ENCODE results near the gene PDLIM1. TPM values are rescaled to one million over a fixed set of nuclear protein-coding genes. Genes with fewer than 3 reads are reported as not detected.

Gene PDLIM1
- total RNA-seq, 1 experiment from 2014 or later: 202 TPM

- Histone ChIP-seq H3F3A (ENCODE audit: insufficient read depth, low read depth) (peaks cover 14% of the 10 kb centered on the region; the same call in 1 of the 2 replicates), H3K4me3 (no peak overlapping the region), H2AFZ (no peak overlapping the region), H3K9me2 (ENCODE audit: insufficient read depth) (no peaks in the 10 kb centered on the region), H3K36me3 (ENCODE audit: low read depth) (no peaks in the 10 kb centered on the region; the same call in 1 of the 2 replicates), H3K27ac (no peak overlapping the region), H3K79me2 (ENCODE audit: low read depth) (peaks cover 90% of the 10 kb centered on the region), H4K20me1 (ENCODE audit: insufficient read depth) (no peaks in the 10 kb centered on the region), H3K4me1 (replicated peaks; ENCODE audit: insufficient read depth) (peaks cover 15% of the 10 kb centered on the region), H3K27me3 (ENCODE audit: insufficient read depth, low read depth) (no peaks in the 10 kb centered on the region), H3K4me2 (no peak overlapping the region), H3K9me3 (ENCODE audit: insufficient read depth, low read depth) (no peaks in the 10 kb centered on the region)
- POLR2A ChIA-PET (ENCODE audit: unreplicated experiment): interaction anchor here (0.7 kb wide), 1 partner anchor 11 kb away, joined by 3 read pairs; no protein-coding TSS in a partner anchor
- no peak for TF ChIP-seq CTCF (conservative IDR thresholded peaks at IDR 0.05)
- no peak for TF ChIP-seq EZH2 (IDR thresholded peaks at IDR 0.05; ENCODE audit: low read depth)
- intact Hi-C loops (cut with micrococcal nuclease; ENCODE audit: unreplicated experiment): no loop called here
- CTCF ChIA-PET: no interaction called here
- BruUV-seq (replicated peaks): no TSS peak
- DNase-seq: no peak
These were observed 12.5 kb downstream of the PDLIM1 start for GRCh38 chr10:95278061-95278988.

- intact Hi-C loops (cut with micrococcal nuclease; ENCODE audit: unreplicated experiment): no loop called here
- CTCF ChIA-PET: no interaction called here
These were observed 13.2 kb downstream of the PDLIM1 start for GRCh38 chr10:95277614-95278013.

GRCh38 chr10:95277201-95277570 is 13.6 kb downstream of the PDLIM1 start:
- no peak for TF ChIP-seq CTCF (conservative IDR thresholded peaks at IDR 0.05)
- no peak for TF ChIP-seq EZH2 (IDR thresholded peaks at IDR 0.05; ENCODE audit: low read depth)
- Histone ChIP-seq H3K79me2 (ENCODE audit: low read depth) (peaks cover 88% of the 10 kb centered on the region), H3K27ac (no peak overlapping the region), H3K4me2 (no peak overlapping the region), H2AFZ (no peak overlapping the region), H3K9me2 (ENCODE audit: insufficient read depth) (no peaks in the 10 kb centered on the region), H3K4me3 (no peak overlapping the region), H3K9me3 (ENCODE audit: insufficient read depth, low read depth) (no peaks in the 10 kb centered on the region), H4K20me1 (ENCODE audit: insufficient read depth) (no peaks in the 10 kb centered on the region), H3K36me3 (ENCODE audit: low read depth) (no peaks in the 10 kb centered on the region; the same call in 1 of the 2 replicates), H3F3A (ENCODE audit: insufficient read depth, low read depth) (peaks cover 14% of the 10 kb centered on the region; the same call in 1 of the 2 replicates), H3K4me1 (replicated peaks; ENCODE audit: insufficient read depth) (peaks cover 22% of the 10 kb centered on the region), H3K27me3 (ENCODE audit: insufficient read depth, low read depth) (no peaks in the 10 kb centered on the region)
- intact Hi-C loops (cut with micrococcal nuclease; ENCODE audit: unreplicated experiment): no loop called here
- no peak for DNase-seq
- ChIA-PET CTCF (no interaction called here), POLR2A (ENCODE audit: unreplicated experiment) (no interaction called here)
- BruUV-seq (replicated peaks): no TSS peak

More at GRCh38 chr10:95277614-95278013, 13.2 kb downstream of the PDLIM1 start:
- H3K27me3 ChIP-seq (ENCODE audit: insufficient read depth, low read depth): no peaks in the 10 kb centered on the region
- no TSS peak for BruUV-seq (replicated peaks)
- POLR2A ChIA-PET (ENCODE audit: unreplicated experiment): no interaction called here
- H3K4me3 ChIP-seq: no peak overlapping the region
- H3F3A ChIP-seq (ENCODE audit: insufficient read depth, low read depth): peaks cover 14% of the 10 kb centered on the region; the same call in 1 of the 2 replicates
- H2AFZ ChIP-seq: no peak overlapping the region
- H3K36me3 ChIP-seq (ENCODE audit: low read depth): no peaks in the 10 kb centered on the region; the same call in 1 of the 2 replicates
- no peaks in the 10 kb centered on the region for H4K20me1 ChIP-seq (ENCODE audit: insufficient read depth)
- H3K79me2 ChIP-seq (ENCODE audit: low read depth): peaks cover 92% of the 10 kb centered on the region
- no peak overlapping the region for H3K27ac ChIP-seq
- H3K9me2 ChIP-seq (ENCODE audit: insufficient read depth): no peaks in the 10 kb centered on the region
- H3K4me2 ChIP-seq: no peak overlapping the region
- H3K9me3 ChIP-seq (ENCODE audit: insufficient read depth, low read depth): no peaks in the 10 kb centered on the region
- peaks cover 22% of the 10 kb centered on the region for H3K4me1 ChIP-seq (replicated peaks; ENCODE audit: insufficient read depth)
- no peak for DNase-seq
- TF ChIP-seq EZH2 (IDR thresholded peaks at IDR 0.05; ENCODE audit: low read depth) (no peak), CTCF (conservative IDR thresholded peaks at IDR 0.05) (no peak)
